IPS-NIHi7 (cell line): ENCODE measurements around the gene TRDN.
A peak's percentile ranks its signal among the peaks of the same experiment; 100 is the strongest.

ENCODE experiments used
- DNase-seq: peaks from one replicate; pipeline ENCODE4 v3.0.0; 2012; ENCODE audit warnings: mixed read lengths; ENCODE audit errors: extremely low spot score

Gene TRDN

GRCh38 chr6:123636782-123637181 lies at the start of gene TRDN:
Gene TRDN, minus strand, starts transcription at chr6:123636950. Its CDS starts 175 bp downstream, at chr6:123636775.
- peak; percentile 16 for DNase-seq

GRCh38 chr6:123681957-123682462 lies 45.3 kb upstream of the TRDN start:
- no peak for DNase-seq

- no peak for DNase-seq
Measured at GRCh38 chr6:123677897-123678296, 41.1 kb upstream of the TRDN start.

GRCh38 chr6:123676793-123677192 lies 40.0 kb upstream of the TRDN start:
- no peak for DNase-seq

GRCh38 chr6:123668965-123669591 lies 32.3 kb upstream of the TRDN start:
- no peak for DNase-seq

GRCh38 chr6:123668063-123668462 lies 31.3 kb upstream of the TRDN start:
- no peak for DNase-seq

GRCh38 chr6:123663436-123663835 lies 26.7 kb upstream of the TRDN start:
- no peak for DNase-seq

GRCh38 chr6:123662757-123663156 lies 26.0 kb upstream of the TRDN start:
- no peak for DNase-seq

- DNase-seq: no peak
Measured at GRCh38 chr6:123661105-123661891, 24.5 kb upstream of the TRDN start.

- no peak for DNase-seq
Measured at GRCh38 chr6:123659960-123660748, 23.4 kb upstream of the TRDN start.

- no peak for DNase-seq
Measured at GRCh38 chr6:123658848-123659247, 22.1 kb upstream of the TRDN start.

- no peak for DNase-seq
Measured at GRCh38 chr6:123655521-123656306, 19.0 kb upstream of the TRDN start.

GRCh38 chr6:123648723-123649122 lies 12.0 kb upstream of the TRDN start:
- no peak for DNase-seq

- no peak for DNase-seq
Measured at GRCh38 chr6:123648020-123648580, 11.3 kb upstream of the TRDN start.

- DNase-seq: no peak
Measured at GRCh38 chr6:123641497-123641896, 4.7 kb upstream of the TRDN start.

GRCh38 chr6:123640567-123641187 lies 3.9 kb upstream of the TRDN start:
- DNase-seq: no peak

- no peak for DNase-seq
Measured at GRCh38 chr6:123638865-123639264, 2.1 kb upstream of the TRDN start.

- DNase-seq: no peak
Measured at GRCh38 chr6:123636282-123636681, 468 bp downstream of the TRDN start.

- DNase-seq: no peak
Measured at GRCh38 chr6:123635567-123635966, 1.2 kb downstream of the TRDN start.

- DNase-seq: no peak
Measured at GRCh38 chr6:123635144-123635543, 1.6 kb downstream of the TRDN start.

- no peak for DNase-seq
Measured at GRCh38 chr6:123632641-123633040, 4.1 kb downstream of the TRDN start.
